ENCODE data around the gene ARPC3.
A peak's percentile ranks its signal among the peaks of the same experiment; 100 is the strongest.
"Not testable (repeated sequence)": the region's sequence is repeated elsewhere in the genome, so short reads cannot be mapped to it uniquely, and the experiment has no call there.

The ARPC3 gene

GRCh38 chr12:110449799-110450497 is at the start of gene ARPC3:
ARPC3 (minus strand) TSS chr12:110450337; CDS start chr12:110450260, 77 bp downstream.
- peak; percentile 89 to 92 for DNase-seq (ENCODE audit: low read depth in 2 of 2)

GRCh38 chr12:110498984-110499706 is 49.0 kb upstream of the ARPC3 start:
- DNase-seq (ENCODE audit: low read depth in 2 of 2), result no peak

GRCh38 chr12:110475426-110475825 is 25.3 kb upstream of the ARPC3 start:
- no peak for DNase-seq (ENCODE audit: low read depth in 2 of 2)

- peak; percentile 88 to 90 for DNase-seq (ENCODE audit: low read depth in 2 of 2)
Measured at GRCh38 chr12:110468214-110469048, 18.3 kb upstream of the ARPC3 start, which contains the start of the genes FAM216A and GPN3. FAM216A (plus strand) TSS chr12:110468845; CDS start chr12:110468876, 31 bp downstream. GPN3 (minus strand) TSS chr12:110468257; CDS start chr12:110468203, 54 bp downstream.

GRCh38 chr12:110467847-110468213 is 17.7 kb upstream of the ARPC3 start:
- no peak for DNase-seq (ENCODE audit: low read depth in 2 of 2)

- DNase-seq (ENCODE audit: low read depth in 2 of 2), result no peak
Measured at GRCh38 chr12:110466791-110467190, 16.7 kb upstream of the ARPC3 start.

GRCh38 chr12:110465765-110466164 is 15.6 kb upstream of the ARPC3 start:
- not testable (repeated sequence) for DNase-seq (ENCODE audit: low read depth in 2 of 2)

GRCh38 chr12:110465024-110465423 is 14.9 kb upstream of the ARPC3 start:
- DNase-seq (ENCODE audit: low read depth in 2 of 2), result no peak

GRCh38 chr12:110461189-110461588 is 11.1 kb upstream of the ARPC3 start:
- not testable (repeated sequence) for DNase-seq (ENCODE audit: low read depth in 2 of 2)

- no peak for DNase-seq (ENCODE audit: low read depth in 2 of 2)
Measured at GRCh38 chr12:110458756-110459155, 8.6 kb upstream of the ARPC3 start.

GRCh38 chr12:110453569-110454296 is 3.6 kb upstream of the ARPC3 start:
- DNase-seq (ENCODE audit: low read depth in 2 of 2), result no peak

GRCh38 chr12:110451263-110451662 is 1.1 kb upstream of the ARPC3 start:
- no peak for DNase-seq (ENCODE audit: low read depth in 2 of 2)

GRCh38 chr12:110444455-110444854 is 5.7 kb downstream of the ARPC3 start:
- DNase-seq (ENCODE audit: low read depth in 2 of 2), result no peak

- no peak for DNase-seq (ENCODE audit: low read depth in 2 of 2)
Measured at GRCh38 chr12:110436231-110436630, 13.9 kb downstream of the ARPC3 start.

GRCh38 chr12:110431957-110432587 is 18.1 kb downstream of the ARPC3 start:
- no peak for DNase-seq (ENCODE audit: low read depth in 2 of 2)

- DNase-seq (ENCODE audit: low read depth in 2 of 2), result not testable (repeated sequence)
Measured at GRCh38 chr12:110429676-110430075, 20.5 kb downstream of the ARPC3 start.

GRCh38 chr12:110426406-110426805 is 23.7 kb downstream of the ARPC3 start:
- no peak for DNase-seq (ENCODE audit: low read depth in 2 of 2)

- no peak for DNase-seq (ENCODE audit: low read depth in 2 of 2)
Measured at GRCh38 chr12:110424237-110424636, 25.9 kb downstream of the ARPC3 start.

GRCh38 chr12:110421701-110422100 is 28.4 kb downstream of the ARPC3 start:
- DNase-seq (ENCODE audit: low read depth in 2 of 2), result no peak

GRCh38 chr12:110421159-110421661 is 28.9 kb downstream of the ARPC3 start:
- no peak for DNase-seq (ENCODE audit: low read depth in 2 of 2)

- not testable (repeated sequence) for DNase-seq (ENCODE audit: low read depth in 2 of 2)
Measured at GRCh38 chr12:110420644-110421043, 29.5 kb downstream of the ARPC3 start.
